NCI-H748 treated with DMSO at 0.1 percent for 48 hours (cell line): ENCODE results near the gene HSDL1.

Experiments
- DNase-seq: peaks from one replicate; lab custom pipeline; 2025; lab: John Stamatoyannopoulos, UW

Gene HSDL1

GRCh38 chr16:84082110-84082509, 62.9 kb downstream of the HSDL1 start:
- DNase-seq: no peak

- no peak for DNase-seq
These were observed 63.5 kb downstream of the HSDL1 start for GRCh38 chr16:84081446-84081989.

- no peak for DNase-seq
These were observed 64.2 kb downstream of the HSDL1 start for GRCh38 chr16:84080813-84081212.

GRCh38 chr16:84080378-84080777, 64.6 kb downstream of the HSDL1 start:
- DNase-seq: no peak

- no peak for DNase-seq
These were observed 65.3 kb downstream of the HSDL1 start for GRCh38 chr16:84079664-84080063.

DNA sequence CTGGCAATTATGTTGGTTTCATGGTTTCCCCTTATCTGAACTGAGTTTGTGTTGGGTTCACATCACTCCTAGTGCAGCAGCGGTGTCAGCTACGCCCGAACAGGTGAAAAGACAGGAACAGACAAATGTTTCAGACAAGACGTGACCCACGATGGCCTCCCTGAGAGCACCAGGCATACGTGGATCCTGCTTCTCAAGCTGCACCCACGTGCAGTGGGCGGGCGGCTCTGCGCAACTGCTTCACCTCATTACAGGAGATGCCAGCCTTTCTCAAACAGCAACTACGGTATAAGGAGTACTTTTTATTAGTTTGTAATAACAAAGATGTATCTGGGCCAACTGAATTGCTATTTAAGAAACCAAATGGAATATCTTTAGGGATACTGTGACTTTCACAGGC, 69.6 kb downstream of the HSDL1 start:
- no peak for DNase-seq

GRCh38 chr16:84074721-84075120, 70.3 kb downstream of the HSDL1 start:
- no peak for DNase-seq
